ENCODE results near the gene CHST11. TPM values are rescaled to one million over a fixed set of nuclear protein-coding genes. Genes with fewer than 3 reads are reported as not detected.

The CHST11 gene
- total and polyA plus RNA-seq, 9 of the 15 experiments (the other 6 are each of a cell fraction or from before 2014, with no cell fraction given) = 2.3 to 38.7 (median 15.0) TPM

DNA sequence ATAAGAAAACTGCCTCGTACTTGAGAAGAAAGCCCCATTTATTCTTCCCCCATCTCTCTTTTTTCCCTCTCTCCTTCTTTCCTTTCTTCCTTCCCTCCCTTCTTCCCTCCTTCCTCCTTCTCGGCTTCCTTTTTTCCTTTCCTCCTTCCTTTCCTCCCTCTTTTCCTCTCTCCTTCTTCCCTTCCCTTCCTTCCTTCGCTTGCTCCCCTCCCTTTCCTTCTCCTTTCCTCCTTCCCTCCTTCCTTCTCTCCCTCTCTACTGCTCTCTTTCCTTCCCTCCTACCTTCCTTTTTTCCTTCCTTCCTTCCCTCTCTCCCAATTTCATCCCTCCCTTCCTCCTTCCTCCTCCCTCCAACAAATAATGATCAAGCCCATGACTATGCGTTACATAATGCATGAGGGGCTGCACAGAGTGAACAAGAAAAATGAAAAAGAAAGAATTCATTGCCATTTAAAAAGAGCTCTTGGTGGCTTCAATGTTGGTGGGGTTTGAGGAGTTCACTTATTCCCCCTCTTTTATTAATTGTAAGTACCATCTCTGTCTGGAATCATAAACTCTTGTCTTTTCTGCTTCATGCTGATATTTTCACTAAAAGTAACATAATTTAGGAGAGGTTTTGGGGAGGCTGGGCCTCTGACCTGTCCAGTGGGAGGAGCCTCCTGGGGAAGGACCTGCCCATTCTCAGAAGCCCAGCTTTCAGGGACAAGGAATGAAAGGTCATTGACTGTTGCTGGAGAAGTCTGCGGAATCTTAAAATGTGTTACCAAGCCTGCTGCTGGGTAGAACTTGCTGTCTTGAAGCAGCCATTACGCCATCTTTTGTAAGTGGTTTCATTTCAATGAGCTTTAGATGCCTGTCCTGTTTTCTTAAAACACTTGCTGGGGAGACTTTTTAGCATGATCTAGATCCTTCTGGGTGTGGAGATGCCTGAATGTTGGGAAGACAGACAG is 144.3 kb downstream of the CHST11 start (continued):
- no peak for TF ChIP-seq CREB1 (IDR thresholded peaks at IDR 0.05)
- TF ChIP-seq CREB1 (CRISPR knock-in tag; IDR thresholded peaks at IDR 0.05) = no peak
- TF ChIP-seq PTTG1 (tag; IDR thresholded peaks at IDR 0.05; ENCODE audit: low read depth) = peak; percentile 20; the same call in 1 of the 2 replicates
- peak; percentile 31; the same call in 1 of the 2 replicates for TF ChIP-seq ARID1B (IDR thresholded peaks at IDR 0.05)
- TF ChIP-seq, protein P1, sequence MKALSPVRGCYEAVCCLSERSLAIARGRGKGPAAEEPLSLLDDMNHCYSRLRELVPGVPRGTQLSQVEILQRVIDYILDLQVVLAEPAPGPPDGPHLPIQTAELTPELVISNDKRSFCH (CRISPR knock-in tag; IDR thresholded peaks at IDR 0.05) = no peak
- TF ChIP-seq, protein P1 (tag; IDR thresholded peaks at IDR 0.05) = peak; percentile 36; the same call in 1 of the 2 replicates
- no peak for TF ChIP-seq ZNF586 (CRISPR knock-in tag; conservative IDR thresholded peaks at IDR 0.05)
- TF ChIP-seq, protein P2, sequence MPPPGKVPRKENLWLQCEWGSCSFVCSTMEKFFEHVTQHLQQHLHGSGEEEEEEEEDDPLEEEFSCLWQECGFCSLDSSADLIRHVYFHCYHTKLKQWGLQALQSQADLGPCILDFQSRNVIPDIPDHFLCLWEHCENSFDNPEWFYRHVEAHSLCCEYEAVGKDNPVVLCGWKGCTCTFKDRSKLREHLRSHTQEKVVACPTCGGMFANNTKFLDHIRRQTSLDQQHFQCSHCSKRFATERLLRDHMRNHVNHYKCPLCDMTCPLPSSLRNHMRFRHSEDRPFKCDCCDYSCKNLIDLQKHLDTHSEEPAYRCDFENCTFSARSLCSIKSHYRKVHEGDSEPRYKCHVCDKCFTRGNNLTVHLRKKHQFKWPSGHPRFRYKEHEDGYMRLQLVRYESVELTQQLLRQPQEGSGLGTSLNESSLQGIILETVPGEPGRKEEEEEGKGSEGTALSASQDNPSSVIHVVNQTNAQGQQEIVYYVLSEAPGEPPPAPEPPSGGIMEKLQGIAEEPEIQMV (tag; conservative IDR thresholded peaks at IDR 0.05; ENCODE audit: low read depth) = peak; percentile 68
- TF ChIP-seq, protein P3, sequence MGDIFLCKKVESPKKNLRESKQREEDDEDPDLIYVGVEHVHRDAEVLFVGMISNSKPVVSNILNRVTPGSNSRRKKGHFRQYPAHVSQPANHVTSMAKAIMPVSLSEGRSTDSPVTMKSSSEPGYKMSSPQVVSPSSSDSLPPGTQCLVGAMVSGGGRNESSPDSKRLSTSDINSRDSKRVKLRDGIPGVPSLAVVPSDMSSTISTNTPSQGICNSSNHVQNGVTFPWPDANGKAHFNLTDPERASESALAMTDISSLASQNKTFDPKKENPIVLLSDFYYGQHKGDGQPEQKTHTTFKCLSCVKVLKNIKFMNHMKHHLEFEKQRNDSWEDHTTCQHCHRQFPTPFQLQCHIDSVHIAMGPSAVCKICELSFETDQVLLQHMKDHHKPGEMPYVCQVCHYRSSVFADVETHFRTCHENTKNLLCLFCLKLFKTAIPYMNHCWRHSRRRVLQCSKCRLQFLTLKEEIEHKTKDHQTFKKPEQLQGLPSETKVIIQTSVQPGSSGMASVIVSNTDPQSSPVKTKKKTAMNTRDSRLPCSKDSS (IDR thresholded peaks at IDR 0.05; ENCODE audit: low read depth, partially characterized antibody) = peak; percentile 66
- no peak for TF ChIP-seq NR2C2 (CRISPR knock-in tag; IDR thresholded peaks at IDR 0.05)
- 0 out of 2 replicates have a peak, but pooled peaks have one; percentile 32 for TF ChIP-seq NR2C2 (tag; IDR thresholded peaks at IDR 0.05)
- TF ChIP-seq, protein P4, sequence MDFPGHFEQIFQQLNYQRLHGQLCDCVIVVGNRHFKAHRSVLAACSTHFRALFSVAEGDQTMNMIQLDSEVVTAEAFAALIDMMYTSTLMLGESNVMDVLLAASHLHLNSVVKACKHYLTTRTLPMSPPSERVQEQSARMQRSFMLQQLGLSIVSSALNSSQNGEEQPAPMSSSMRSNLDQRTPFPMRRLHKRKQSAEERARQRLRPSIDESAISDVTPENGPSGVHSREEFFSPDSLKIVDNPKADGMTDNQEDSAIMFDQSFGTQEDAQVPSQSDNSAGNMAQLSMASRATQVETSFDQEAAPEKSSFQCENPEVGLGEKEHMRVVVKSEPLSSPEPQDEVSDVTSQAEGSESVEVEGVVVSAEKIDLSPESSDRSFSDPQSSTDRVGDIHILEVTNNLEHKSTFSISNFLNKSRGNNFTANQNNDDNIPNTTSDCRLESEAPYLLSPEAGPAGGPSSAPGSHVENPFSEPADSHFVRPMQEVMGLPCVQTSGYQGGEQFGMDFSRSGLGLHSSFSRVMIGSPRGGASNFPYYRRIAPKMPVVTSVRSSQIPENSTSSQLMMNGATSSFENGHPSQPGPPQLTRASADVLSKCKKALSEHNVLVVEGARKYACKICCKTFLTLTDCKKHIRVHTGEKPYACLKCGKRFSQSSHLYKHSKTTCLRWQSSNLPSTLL (IDR thresholded peaks at IDR 0.05) = peak; percentile 67; the same call in 1 of the 2 replicates
- TF ChIP-seq CREBBP (IDR thresholded peaks at IDR 0.05; ENCODE audit: low read depth, low read length) = no peak
- no peak for TF ChIP-seq ZNF277 (CRISPR knock-in tag; IDR thresholded peaks at IDR 0.05; ENCODE audit: borderline replicate concordance)
- TF ChIP-seq ZNF717 (CRISPR knock-in tag; IDR thresholded peaks at IDR 0.05) = no peak
- TF ChIP-seq MLLT1 (IDR thresholded peaks at IDR 0.05) = peak; percentile 76 to 90; a peak in 3 of 4 replicates
- TF ChIP-seq TRIM24 (IDR thresholded peaks at IDR 0.05) = peak in 1 of 2 experiments; percentile 53; a peak in 1 of 4 replicates
- peak in 1 of 2 experiments; percentile 48; a peak in 1 of 4 replicates for TF ChIP-seq ARNT (IDR thresholded peaks at IDR 0.05)
